KMS-11 (cell line): Measurements from ENCODE around the gene CDKN2B-AS1.
A peak's percentile ranks its signal among the peaks of the same experiment; 100 is the strongest.
"Not testable (repeated sequence)": the region's sequence is repeated elsewhere in the genome, so short reads cannot be mapped to it uniquely, and the experiment has no call there.

ENCODE experiments used
- H2AFZ ChIP-seq: fragments of 200-600 bp; sonication (generic); 2 replicates; pipeline ENCODE4 v1.6.1; 2016; ENCODE audit warnings: antibody characterized with exemption, mixed run types, low read depth
- H3K27ac ChIP-seq: fragments of 200-600 bp; sonication (generic); 2 replicates; pipeline ENCODE4 v1.6.1; 2016; ENCODE audit warnings: mild to moderate bottlenecking, mixed run types
- H3K27me3 ChIP-seq: fragments of 200-600 bp; sonication (generic); 2 replicates; pipeline ENCODE4 v1.6.1; 2017; ENCODE audit warnings: mild to moderate bottlenecking, low read depth, mixed run types, moderate library complexity; ENCODE audit not compliant: insufficient read depth
- H3K36me3 ChIP-seq: fragments of 200-600 bp; sonication (generic); 2 replicates; pipeline ENCODE4 v1.6.1; 2017; ENCODE audit warnings: mild to moderate bottlenecking, mixed run types; ENCODE audit not compliant: insufficient read depth
- H3K4me1 ChIP-seq: fragments of 200-600 bp; sonication (generic); 2 replicates; pipeline ENCODE4 v1.6.1; 2016; ENCODE audit warnings: mild to moderate bottlenecking, low read depth, mixed run types; ENCODE audit not compliant: poor library complexity, severe bottlenecking
- H3K4me2 ChIP-seq: fragments of 200-600 bp; sonication (generic); 2 replicates; pipeline ENCODE4 v1.7.0; 2016; ENCODE audit warnings: mild to moderate bottlenecking, mixed run types
- H3K4me3 ChIP-seq: fragments of 200-600 bp; sonication (generic); IDR thresholded peaks from 2 replicates; pipeline ENCODE4 v1.6.1; 2017; ENCODE audit warnings: low read depth, low read length, mixed read lengths; ENCODE audit not compliant: insufficient read depth
- H3K79me2 ChIP-seq: fragments of 200-600 bp; sonication (generic); 2 replicates; pipeline ENCODE4 v1.6.1; 2016; ENCODE audit warnings: low read depth, mixed run types; ENCODE audit not compliant: insufficient read depth
- H3K9ac ChIP-seq: fragments of 200-600 bp; sonication (generic); 2 replicates; pipeline ENCODE4 v1.6.1; 2016; ENCODE audit warnings: mild to moderate bottlenecking, mixed run types
- H4K20me1 ChIP-seq: fragments of 200-600 bp; sonication (generic); 2 replicates; pipeline ENCODE4 v1.6.1; 2016; ENCODE audit warnings: mild to moderate bottlenecking, mixed run types; ENCODE audit not compliant: insufficient read depth
- TF ChIP-seq, protein P1 (sequence below): fragments of 200-600 bp; sonication (generic); conservative IDR thresholded peaks from 2 replicates; pipeline ENCODE4 v1.6.1; 2017; ENCODE audit warnings: low read depth, mild to moderate bottlenecking, antibody characterized with exemption, low read length, moderate library complexity, mixed read lengths

CDKN2B-AS1 gene

DNA sequence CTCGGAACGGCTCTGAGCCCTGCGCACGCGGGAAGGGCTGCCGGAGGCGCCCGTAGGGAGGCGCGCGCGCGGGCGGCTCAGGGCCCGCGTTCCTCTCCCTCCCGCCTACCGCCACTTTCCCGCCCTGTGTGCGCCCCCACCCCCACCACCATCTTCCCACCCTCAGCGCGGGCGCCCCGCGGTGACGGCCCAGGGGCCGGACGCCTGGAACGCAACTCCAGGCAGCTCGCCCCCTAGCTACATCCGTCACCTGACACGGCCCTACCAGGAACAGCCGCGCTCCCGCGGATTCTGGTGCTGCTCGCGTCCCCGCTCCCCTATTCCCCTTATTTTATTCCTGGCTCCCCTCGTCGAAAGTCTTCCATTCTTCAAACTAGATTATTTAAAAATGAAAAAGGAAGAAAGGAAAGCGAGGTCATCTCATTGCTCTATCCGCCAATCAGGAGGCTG, at the start of gene CDKN2B-AS1:
Gene CDKN2B-AS1 (plus strand): TSS at position 236 of the 450 bp plus-strand sequence.
- H2AFZ ChIP-seq = peak within 1 kb of the TSS; percentile 58
- peaks cover 38% of the 10 kb centered on the region for H3K4me1 ChIP-seq
- H3K79me2 ChIP-seq = peaks cover 87% of the 10 kb centered on the region

DNA sequence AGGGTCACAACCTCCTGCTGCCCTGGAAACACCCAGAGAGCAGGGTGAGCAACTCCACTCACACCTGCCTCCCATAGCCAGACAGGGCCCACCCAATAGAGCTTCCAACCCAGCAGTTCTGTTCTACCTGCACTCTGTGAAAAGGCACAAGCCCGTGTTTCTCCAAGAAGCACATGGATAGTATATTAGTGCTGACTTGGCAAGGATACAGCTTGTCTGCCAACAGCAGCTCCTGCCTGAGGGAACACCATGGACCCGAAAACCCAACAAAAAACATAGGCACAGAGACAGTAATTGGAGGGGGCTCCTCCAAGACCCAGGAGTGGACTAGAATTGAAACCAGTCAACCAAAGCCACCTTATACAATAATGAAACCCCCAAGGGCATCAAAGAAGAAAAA, 49.0 kb upstream of the CDKN2B-AS1 start:
- no peak overlapping the region for H3K9ac ChIP-seq
- no peaks in the 10 kb centered on the region for H3K36me3 ChIP-seq
- TF ChIP-seq, protein P1, sequence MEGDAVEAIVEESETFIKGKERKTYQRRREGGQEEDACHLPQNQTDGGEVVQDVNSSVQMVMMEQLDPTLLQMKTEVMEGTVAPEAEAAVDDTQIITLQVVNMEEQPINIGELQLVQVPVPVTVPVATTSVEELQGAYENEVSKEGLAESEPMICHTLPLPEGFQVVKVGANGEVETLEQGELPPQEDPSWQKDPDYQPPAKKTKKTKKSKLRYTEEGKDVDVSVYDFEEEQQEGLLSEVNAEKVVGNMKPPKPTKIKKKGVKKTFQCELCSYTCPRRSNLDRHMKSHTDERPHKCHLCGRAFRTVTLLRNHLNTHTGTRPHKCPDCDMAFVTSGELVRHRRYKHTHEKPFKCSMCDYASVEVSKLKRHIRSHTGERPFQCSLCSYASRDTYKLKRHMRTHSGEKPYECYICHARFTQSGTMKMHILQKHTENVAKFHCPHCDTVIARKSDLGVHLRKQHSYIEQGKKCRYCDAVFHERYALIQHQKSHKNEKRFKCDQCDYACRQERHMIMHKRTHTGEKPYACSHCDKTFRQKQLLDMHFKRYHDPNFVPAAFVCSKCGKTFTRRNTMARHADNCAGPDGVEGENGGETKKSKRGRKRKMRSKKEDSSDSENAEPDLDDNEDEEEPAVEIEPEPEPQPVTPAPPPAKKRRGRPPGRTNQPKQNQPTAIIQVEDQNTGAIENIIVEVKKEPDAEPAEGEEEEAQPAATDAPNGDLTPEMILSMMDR = no peak

More for the DNA sequence above, at the start of gene CDKN2B-AS1:
- peak within 1 kb of the TSS; percentile 94 for H3K4me2 ChIP-seq
- peak within 1 kb of the TSS; percentile 99 for H3K27ac ChIP-seq
- H3K36me3 ChIP-seq = peaks cover 17% of the 10 kb centered on the region; the same call in 1 of the 2 replicates
- H3K9ac ChIP-seq = peak within 1 kb of the TSS; percentile 99
- TF ChIP-seq, protein P1 = peak; percentile 12; the same call in 1 of the 2 replicates
- no peaks in the 10 kb centered on the region for H3K27me3 ChIP-seq
- H4K20me1 ChIP-seq = 0 out of 2 replicates have a peak, but pooled peaks cover 10% of the 10 kb centered on the region
- H3K4me3 ChIP-seq = no peak within 1 kb of the TSS

DNA sequence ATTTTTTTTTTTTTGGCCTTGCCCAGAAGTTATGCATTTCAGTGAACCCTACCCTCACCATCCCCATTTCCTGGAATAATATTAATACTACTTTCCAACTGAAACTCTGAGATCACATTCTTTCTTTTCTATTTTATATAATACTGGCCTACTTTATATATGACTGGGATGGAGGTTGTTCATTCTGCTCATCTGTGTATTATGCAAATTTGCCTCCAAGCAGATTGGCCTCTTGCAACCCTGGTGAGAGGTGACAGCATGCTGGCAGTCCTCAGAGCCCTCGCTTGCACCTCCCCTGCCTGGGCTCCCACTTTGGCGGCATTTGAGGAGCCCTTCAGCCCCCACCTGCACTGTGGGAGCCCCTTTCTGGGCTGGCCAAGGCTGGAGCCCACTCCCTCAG, 35.8 kb upstream of the CDKN2B-AS1 start:
- H3K4me2 ChIP-seq = no peak overlapping the region
- TF ChIP-seq, protein P1 = no peak
- H3K27ac ChIP-seq = no peak overlapping the region
- no peaks in the 10 kb centered on the region for H3K27me3 ChIP-seq
- H4K20me1 ChIP-seq = no peaks in the 10 kb centered on the region
- no peak overlapping the region for H2AFZ ChIP-seq
- H3K9ac ChIP-seq = no peak overlapping the region
- H3K79me2 ChIP-seq = no peaks in the 10 kb centered on the region
- no peaks in the 10 kb centered on the region for H3K36me3 ChIP-seq
- H3K4me3 ChIP-seq = no peak overlapping the region
- H3K4me1 ChIP-seq = peaks cover 3% of the 10 kb centered on the region

More for the DNA sequence above, 49.0 kb upstream of the CDKN2B-AS1 start:
- Histone ChIP-seq H3K4me3 (no peak overlapping the region), H4K20me1 (no peaks in the 10 kb centered on the region), H2AFZ (no peak overlapping the region), H3K27me3 (no peaks in the 10 kb centered on the region), H3K79me2 (no peaks in the 10 kb centered on the region), H3K4me1 (no peaks in the 10 kb centered on the region), H3K27ac (no peak overlapping the region), H3K4me2 (no peak overlapping the region)

DNA sequence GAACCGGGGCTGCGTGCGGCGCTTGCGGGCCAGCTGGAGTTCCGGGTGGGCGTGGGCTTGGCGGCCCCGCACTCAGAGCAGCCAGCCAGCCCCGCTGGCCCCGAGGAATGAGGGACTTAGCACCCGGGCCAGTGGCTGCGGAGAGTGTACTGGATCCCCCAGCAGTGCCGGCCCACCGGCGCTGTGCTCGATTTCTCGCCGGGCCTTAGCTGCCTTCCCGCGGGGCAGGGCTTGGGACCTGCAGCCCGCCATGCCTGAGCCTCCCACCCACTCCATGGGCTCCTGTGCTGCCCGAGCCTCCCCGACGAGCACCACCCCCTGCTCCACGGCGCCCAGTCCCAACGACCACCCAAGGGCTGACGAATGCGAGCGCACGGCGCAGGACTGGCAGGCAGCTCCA, 35.3 kb upstream of the CDKN2B-AS1 start:
- not testable (repeated sequence) for H3K79me2 ChIP-seq, H3K4me2 ChIP-seq, H4K20me1 ChIP-seq, H3K9ac ChIP-seq, H3K4me1 ChIP-seq, H3K27me3 ChIP-seq, H2AFZ ChIP-seq, H3K4me3 ChIP-seq, H3K27ac ChIP-seq, H3K36me3 ChIP-seq

DNA sequence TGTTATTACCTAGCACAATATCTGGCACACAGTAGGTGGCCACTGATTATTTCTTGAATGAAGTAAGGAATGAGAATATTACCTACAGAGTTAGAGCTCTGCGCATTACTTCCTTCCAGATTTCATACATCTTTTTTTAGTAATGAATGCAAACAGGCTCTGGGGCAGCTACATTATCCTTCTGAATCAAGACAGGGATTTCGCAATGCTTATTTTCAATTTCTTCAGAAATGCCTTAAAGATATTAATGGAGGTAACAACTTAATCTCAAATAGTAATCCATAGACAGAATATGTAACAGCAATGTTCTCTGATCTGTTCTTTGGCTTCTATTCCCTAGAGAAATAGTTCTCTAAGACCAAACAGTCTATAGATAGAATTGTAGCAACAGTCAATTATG, 33.0 kb upstream of the CDKN2B-AS1 start:
- Histone ChIP-seq H2AFZ (no peak overlapping the region), H3K79me2 (no peaks in the 10 kb centered on the region), H4K20me1 (no peaks in the 10 kb centered on the region)

More for the DNA sequence above, 33.0 kb upstream of the CDKN2B-AS1 start:
- Histone ChIP-seq H3K27ac (no peak overlapping the region), H3K4me3 (no peak overlapping the region), H3K4me2 (no peak overlapping the region), H3K36me3 (no peaks in the 10 kb centered on the region), H3K9ac (no peak overlapping the region), H3K4me1 (peaks cover 3% of the 10 kb centered on the region), H3K27me3 (no peaks in the 10 kb centered on the region)
- TF ChIP-seq, protein P1 = no peak
